IPS DF 6.9 (cell line): Measurements from ENCODE around the gene SDF4.

Experiments used
- DNase-seq: peaks from one replicate; pipeline ENCODE4 v3.0.0-alpha.2; 2013; ENCODE audit warnings: low read depth, low spot score
- H3K27ac ChIP-seq: one replicate; pipeline ENCODE4 v1.5.1; 2013; ENCODE audit warnings: low read length, control low read depth
- H3K27me3 ChIP-seq: 2 replicates; pipeline ENCODE4 v1.6.1; 2013; ENCODE audit warnings: mild to moderate bottlenecking, low read length; ENCODE audit not compliant: control insufficient read depth, insufficient read depth
- H3K36me3 ChIP-seq: 2 replicates; pipeline ENCODE4 v1.6.1; 2013; ENCODE audit warnings: low read length; ENCODE audit not compliant: control insufficient read depth, insufficient read depth
- H3K4me1 ChIP-seq: 2 replicates; pipeline ENCODE4 v1.6.1; 2013; ENCODE audit warnings: low read length; ENCODE audit not compliant: control insufficient read depth, insufficient read depth
- H3K4me3 ChIP-seq: 2 replicates; pipeline ENCODE4 v1.5.1; 2013; ENCODE audit warnings: mild to moderate bottlenecking, low read length
- H3K9me3 ChIP-seq: 2 replicates; pipeline ENCODE4 v1.6.1; 2013; ENCODE audit warnings: low read length, inconsistent platforms; ENCODE audit not compliant: control insufficient read depth, insufficient read depth
- WGBS: extraction: QIAGEN DNeasy Blood & Tissue Kit; methylation state at CpG from one replicate; pipeline ENCODE4 v1.1.7; 2013; ENCODE audit warnings: mixed read lengths, missing lambda C conversion rate; ENCODE audit not compliant: insufficient read length, insufficient coverage; 5-methylcytosine and 5-hydroxymethylcytosine counted together

SDF4 gene, protein sequence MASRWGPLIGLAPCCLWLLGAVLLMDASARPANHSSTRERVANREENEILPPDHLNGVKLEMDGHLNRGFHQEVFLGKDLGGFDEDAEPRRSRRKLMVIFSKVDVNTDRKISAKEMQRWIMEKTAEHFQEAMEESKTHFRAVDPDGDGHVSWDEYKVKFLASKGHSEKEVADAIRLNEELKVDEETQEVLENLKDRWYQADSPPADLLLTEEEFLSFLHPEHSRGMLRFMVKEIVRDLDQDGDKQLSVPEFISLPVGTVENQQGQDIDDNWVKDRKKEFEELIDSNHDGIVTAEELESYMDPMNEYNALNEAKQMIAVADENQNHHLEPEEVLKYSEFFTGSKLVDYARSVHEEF

DNA sequence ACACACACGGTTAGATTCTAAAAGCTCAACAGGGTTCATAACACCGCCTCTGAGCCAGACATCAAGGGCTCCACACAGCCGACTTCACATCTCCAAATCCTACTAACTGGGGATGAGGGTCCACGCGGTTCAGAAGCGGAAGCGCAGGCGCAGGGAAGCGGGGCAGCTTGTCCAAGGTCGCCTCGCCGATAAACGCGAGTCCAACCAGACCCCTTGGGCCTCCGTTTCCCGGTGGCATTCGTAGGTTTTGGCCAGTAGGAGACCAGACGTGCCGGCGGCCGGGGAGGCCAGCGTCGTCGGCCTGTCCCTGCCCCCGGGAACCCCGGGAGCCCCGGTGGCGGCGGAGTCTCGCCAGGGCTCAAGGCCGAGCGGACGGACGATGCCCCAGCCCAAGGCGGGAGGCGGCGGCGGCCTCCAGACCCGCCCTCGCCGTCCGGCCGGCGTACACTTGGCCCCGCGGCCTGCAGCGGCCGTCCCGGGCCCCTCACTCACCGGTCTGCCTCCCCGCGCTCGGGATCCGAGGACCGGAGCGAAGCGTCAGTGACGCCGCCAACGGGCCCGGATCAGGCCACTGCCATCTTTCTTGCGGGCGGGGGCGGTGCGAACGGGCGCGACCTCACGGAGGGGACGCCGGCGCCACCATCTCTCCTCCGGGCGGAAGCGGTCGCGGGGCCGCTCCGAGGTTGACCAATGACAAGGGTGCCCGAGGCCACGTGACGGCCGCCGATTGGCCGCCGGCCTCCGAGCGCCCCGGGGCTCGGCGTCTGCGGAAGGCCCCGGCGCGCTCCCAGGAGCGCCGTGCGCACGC is at the start of gene SDF4:
TSS of gene SDF4 (minus strand) at position 602 of the 808 bp plus-strand sequence. CDS start 3,229 bp downstream, outside the sequence.
- no peak within 1 kb of the TSS for H3K27ac ChIP-seq
- peak; percentile 88 for DNase-seq
- H3K9me3 ChIP-seq = no peaks in the 10 kb centered on the region
- no CpG with 5 or more reads among the region's 99 CpGs for WGBS
- peak within 1 kb of the TSS; percentile 83 for H3K4me3 ChIP-seq
- H3K36me3 ChIP-seq = peaks cover 11% of the 10 kb centered on the region
- H3K27me3 ChIP-seq = no peaks in the 10 kb centered on the region
- peaks cover 5% of the 10 kb centered on the region; the same call in 1 of the 2 replicates for H3K4me1 ChIP-seq

DNA sequence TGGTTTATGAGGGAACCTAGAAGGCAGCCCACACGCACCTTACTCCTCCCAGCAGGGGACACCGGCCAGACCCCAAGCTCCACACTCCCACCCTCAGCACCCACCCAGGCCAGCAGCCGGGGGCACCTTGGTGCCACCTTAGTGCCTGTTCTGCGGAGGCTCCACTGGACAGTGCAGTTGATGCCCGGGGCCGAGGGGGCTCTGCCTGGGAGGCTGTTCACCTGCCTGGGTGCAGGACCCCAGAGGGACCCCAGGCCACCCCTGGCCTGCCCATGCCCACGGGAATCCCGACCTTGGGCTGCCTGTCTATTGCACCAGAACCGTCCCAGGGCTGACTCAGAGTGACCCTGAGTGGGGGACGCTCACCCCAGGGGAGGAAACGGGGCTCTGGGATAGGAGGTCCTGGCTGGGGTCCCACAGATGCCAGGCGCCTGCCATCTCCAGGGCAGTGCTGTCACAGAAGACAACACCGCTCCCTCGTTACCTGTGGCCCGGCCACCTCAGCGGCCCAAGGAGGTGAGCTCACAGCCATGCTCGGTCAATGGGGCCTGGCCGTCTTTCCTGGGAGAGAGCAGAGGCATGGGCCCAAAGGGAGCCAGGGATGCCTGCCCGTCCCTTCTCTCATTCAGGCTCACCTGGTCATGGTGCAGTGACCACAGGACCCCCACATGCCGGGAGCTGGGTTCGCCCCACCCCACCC is 49.1 kb upstream of the SDF4 start:
- no peak overlapping the region for H3K27ac ChIP-seq
- H3K4me1 ChIP-seq = no peaks in the 10 kb centered on the region; the same call in 1 of the 2 replicates
- H3K36me3 ChIP-seq = no peaks in the 10 kb centered on the region
- H3K9me3 ChIP-seq = no peaks in the 10 kb centered on the region
- no peak overlapping the region for H3K4me3 ChIP-seq
- WGBS = no CpG with 5 or more reads among the region's 21 CpGs
- no peak for DNase-seq
- no peaks in the 10 kb centered on the region for H3K27me3 ChIP-seq

DNA sequence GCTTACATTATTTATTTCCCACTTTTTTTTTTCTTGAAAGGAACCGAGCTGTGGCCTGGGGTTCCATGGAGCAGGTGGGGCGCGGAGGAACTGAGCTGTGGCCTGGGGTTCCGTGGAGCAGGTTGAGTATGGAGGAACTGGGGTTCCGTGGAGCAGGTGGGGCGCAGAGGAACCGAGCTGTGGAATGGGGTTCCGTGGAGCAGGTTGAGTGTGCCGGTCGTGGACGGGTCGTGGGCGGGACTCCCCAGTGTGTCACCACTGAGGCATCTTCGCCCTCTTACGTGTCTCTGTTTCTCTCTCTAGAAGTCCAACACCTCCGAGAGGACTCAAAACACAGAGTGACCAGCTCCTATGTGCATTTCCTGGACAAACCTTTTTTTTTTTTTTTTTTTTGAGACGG is 47.2 kb upstream of the SDF4 start:
- Histone ChIP-seq H3K9me3 (no peaks in the 10 kb centered on the region), H3K4me1 (peaks cover 1% of the 10 kb centered on the region; the same call in 1 of the 2 replicates), H3K27me3 (no peaks in the 10 kb centered on the region), H3K4me3 (no peak overlapping the region), H3K27ac (no peak overlapping the region), H3K36me3 (no peaks in the 10 kb centered on the region)
- no peak for DNase-seq
- WGBS = no CpG with 5 or more reads among the region's 17 CpGs

DNA sequence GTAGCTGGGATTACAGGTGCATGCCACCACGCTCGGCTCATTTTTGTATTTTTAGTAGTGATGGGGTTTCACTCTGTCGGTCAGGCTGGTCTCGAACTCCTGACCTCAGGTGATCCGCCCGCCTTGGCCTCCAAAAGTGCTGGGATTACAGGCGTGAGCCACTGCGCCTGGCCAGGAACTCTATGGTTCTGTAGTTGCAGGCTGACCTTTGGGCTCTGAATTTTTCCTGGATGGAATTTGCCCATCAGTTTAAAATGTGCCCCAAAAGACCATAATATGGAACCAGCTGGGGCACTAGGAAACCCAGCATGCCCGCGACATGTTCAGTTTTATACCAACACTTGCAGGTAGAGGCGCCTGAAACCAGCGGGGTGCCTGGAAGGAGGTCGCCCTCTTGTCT is 46.8 kb upstream of the SDF4 start:
- no CpG with 5 or more reads among the region's 13 CpGs for WGBS
- no peak overlapping the region for H3K4me3 ChIP-seq
- H3K9me3 ChIP-seq = no peaks in the 10 kb centered on the region
- H3K36me3 ChIP-seq = no peaks in the 10 kb centered on the region
- H3K27me3 ChIP-seq = no peaks in the 10 kb centered on the region
- DNase-seq = no peak
- no peak overlapping the region for H3K27ac ChIP-seq
- H3K4me1 ChIP-seq = peaks cover 1% of the 10 kb centered on the region; the same call in 1 of the 2 replicates

DNA sequence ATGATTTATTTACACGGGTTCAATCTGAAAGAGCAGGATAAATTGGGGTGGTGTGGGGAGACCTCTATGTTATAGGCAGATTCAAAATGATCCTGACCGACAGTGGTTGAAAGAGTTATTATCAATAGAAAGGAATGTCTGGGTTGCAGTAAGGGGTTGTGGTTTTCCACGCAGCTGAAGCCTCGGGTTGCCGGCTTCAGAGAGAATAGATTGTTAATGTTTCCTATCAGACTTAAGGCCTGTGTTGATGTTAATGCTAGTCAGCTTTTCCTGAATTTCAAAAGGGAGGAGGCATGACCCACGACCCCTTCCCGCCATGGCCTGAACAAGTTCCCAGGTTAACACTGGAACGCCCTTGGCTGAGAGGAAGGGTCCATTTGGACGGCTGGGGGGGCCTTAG is 44.0 kb upstream of the SDF4 start:
- no peaks in the 10 kb centered on the region for H3K27me3 ChIP-seq
- H3K4me1 ChIP-seq = peaks cover 7% of the 10 kb centered on the region; the same call in 1 of the 2 replicates
- WGBS = no CpG with 5 or more reads among the region's 9 CpGs
- H3K36me3 ChIP-seq = no peaks in the 10 kb centered on the region; the same call in 1 of the 2 replicates
- no peak overlapping the region for H3K4me3 ChIP-seq
- no peaks in the 10 kb centered on the region for H3K9me3 ChIP-seq
- DNase-seq = no peak
- H3K27ac ChIP-seq = no peak overlapping the region

DNA sequence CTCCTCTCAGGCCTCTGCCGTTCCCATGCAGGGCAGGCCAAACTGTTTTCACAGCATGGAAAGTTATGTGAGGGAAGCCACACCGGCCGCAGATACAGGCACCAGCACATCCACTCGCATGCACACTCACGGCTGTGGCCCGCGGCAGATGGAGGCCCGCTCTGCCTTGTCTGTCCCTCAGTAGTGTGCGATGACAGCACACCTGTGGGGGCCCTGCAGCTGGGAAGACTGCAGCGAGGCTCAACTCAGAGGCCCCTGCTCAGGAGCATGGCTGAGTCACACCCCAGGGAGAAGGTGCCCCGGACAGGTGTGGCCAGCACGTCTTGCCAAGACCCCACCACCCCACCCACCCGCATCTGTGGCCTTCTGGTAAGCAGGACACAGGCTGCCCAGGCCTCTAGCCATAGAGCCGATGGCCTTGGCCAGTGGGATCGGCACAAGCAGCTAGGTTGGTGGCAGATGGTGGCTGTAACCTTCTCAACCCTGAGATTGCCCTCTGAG is 43.2 kb upstream of the SDF4 start:
- H3K36me3 ChIP-seq = no peaks in the 10 kb centered on the region; the same call in 1 of the 2 replicates
- WGBS = no CpG with 5 or more reads among the region's 15 CpGs
- no peaks in the 10 kb centered on the region for H3K27me3 ChIP-seq
- H3K9me3 ChIP-seq = no peaks in the 10 kb centered on the region
- H3K4me3 ChIP-seq = no peak overlapping the region
- no peak overlapping the region for H3K27ac ChIP-seq
- no peak for DNase-seq
- H3K4me1 ChIP-seq = peaks cover 7% of the 10 kb centered on the region; the same call in 1 of the 2 replicates

DNA sequence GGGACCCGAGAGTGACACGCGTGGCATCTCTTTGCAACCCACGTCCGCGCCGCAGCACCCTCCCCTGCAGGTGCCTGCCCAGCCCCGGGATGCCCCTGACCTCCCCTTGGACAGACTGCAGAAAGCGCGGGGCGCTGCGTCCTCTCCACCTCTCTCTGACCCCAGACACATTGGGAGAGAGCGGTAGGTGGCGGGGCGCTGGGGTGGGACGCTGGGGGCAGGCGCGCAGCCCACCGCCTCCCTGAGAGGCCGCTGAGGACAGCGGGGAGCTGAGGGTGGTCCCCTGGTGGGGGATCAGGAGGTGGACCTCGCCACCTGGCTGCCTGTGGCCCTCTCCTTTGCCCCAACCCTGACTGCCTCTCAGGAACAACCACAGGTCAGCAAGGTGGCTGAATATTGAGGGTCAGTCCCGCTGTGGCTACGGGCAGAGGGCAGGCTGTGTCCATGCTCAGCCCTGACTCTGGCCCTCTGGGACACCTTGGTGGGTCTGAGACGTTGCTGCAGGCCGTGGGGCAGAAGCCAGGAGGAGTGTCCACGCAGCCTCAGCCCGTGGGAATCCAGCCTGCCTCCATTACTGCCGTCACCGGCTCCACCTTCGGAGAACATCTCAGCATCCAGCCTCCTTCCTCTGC is 42.6 kb upstream of the SDF4 start:
- WGBS = no CpG with 5 or more reads among the region's 31 CpGs
- no peak overlapping the region for H3K27ac ChIP-seq
- no peak for DNase-seq
- no peaks in the 10 kb centered on the region for H3K27me3 ChIP-seq
- no peaks in the 10 kb centered on the region; the same call in 1 of the 2 replicates for H3K36me3 ChIP-seq
- H3K4me1 ChIP-seq = peaks cover 7% of the 10 kb centered on the region; the same call in 1 of the 2 replicates
- H3K4me3 ChIP-seq = peak overlapping the region; percentile 52; the same call in 1 of the 2 replicates
- H3K9me3 ChIP-seq = no peaks in the 10 kb centered on the region

DNA sequence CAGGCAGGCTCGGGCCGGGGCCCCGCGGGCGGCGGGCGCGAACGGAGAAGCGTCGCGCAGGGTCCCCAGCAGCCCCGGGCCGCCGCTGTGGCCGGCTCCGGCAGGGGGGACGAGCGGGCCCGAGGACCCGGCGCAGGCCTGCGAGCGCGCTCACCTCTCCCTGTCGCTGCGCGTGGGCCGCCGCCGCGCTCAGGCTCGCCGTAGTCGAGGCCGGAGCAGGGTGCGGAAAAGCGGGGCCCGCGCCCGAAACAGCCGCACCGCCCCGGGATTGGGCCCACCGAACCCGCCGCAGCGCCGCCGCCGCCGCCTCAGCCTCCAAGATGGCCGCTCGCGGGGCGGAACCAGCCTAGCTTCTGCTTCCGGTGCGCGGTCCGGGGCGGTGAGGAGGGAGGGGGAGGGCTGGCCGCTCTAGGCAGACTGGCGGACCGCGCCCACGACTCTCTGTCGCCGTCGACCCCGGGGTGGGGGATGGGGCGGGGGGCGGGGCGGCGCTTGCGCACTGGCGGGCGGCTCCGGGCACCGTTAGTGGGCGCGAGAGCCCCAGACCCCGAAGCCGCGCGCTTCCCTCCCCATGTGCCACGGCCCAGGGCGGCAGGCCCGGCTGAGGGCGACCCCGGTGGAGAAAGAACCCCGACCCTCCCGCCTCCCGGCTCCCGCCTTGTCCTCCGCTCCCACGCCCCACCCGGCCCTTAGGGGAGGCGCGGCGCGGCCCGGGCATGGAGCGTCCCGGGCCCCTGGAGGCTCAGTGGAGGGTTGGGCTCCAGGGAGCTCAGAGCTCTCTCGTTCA is 41.9 kb upstream of the SDF4 start, which contains the start of gene UBE2J2:
TSS of gene UBE2J2 (minus strand) at position 343 of the 787 bp plus-strand sequence. CDS start 5,862 bp downstream, outside the sequence.
- no peaks in the 10 kb centered on the region for H3K9me3 ChIP-seq
- H3K4me3 ChIP-seq = peak within 1 kb of the TSS; percentile 90
- H3K27me3 ChIP-seq = no peaks in the 10 kb centered on the region
- no peaks in the 10 kb centered on the region; the same call in 1 of the 2 replicates for H3K36me3 ChIP-seq
- no CpG with 5 or more reads among the region's 105 CpGs for WGBS
- no peak for DNase-seq
- H3K27ac ChIP-seq = no peak within 1 kb of the TSS
- peaks cover 7% of the 10 kb centered on the region; the same call in 1 of the 2 replicates for H3K4me1 ChIP-seq

DNA sequence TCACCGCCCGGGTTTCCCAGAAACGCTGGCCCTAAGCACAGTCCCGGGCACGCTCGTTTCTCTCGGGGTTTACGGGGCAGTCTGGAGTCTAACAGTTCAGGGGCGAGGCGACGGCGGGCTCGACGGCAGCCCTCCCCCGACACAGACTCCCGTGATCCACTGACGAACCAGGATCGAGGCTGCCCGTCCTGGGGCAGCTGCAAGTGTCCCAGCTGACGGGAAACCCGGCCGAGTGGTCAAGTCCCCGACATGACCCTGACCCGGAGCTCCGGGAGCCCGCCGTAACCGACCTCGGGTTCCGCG is 41.4 kb upstream of the SDF4 start:
- Histone ChIP-seq H3K27me3 (no peaks in the 10 kb centered on the region), H3K27ac (no peak overlapping the region), H3K4me1 (peaks cover 7% of the 10 kb centered on the region; the same call in 1 of the 2 replicates), H3K4me3 (peak overlapping the region; percentile 90), H3K36me3 (no peaks in the 10 kb centered on the region; the same call in 1 of the 2 replicates), H3K9me3 (no peaks in the 10 kb centered on the region)
- DNase-seq = no peak
- no CpG with 5 or more reads among the region's 31 CpGs for WGBS
